Measurements from ENCODE around the gene DHDDS. TPM values are rescaled to one million over a fixed set of nuclear protein-coding genes. Genes with fewer than 3 reads are reported as not detected.

The DHDDS gene
- total RNA-seq, 2 experiments from 2014 or later = 26.3 to 26.8 TPM

GRCh38 chr1:26520339-26520738 lies 88.2 kb downstream of the DHDDS start:
- Histone ChIP-seq H3K4me3 (ENCODE audit: low read length) (no peak overlapping the region), H3K4me1 (ENCODE audit: insufficient read depth, low read length) (no peaks in the 10 kb centered on the region), H3K36me3 (ENCODE audit: insufficient read depth, low read length) (no peaks in the 10 kb centered on the region), H3K27me3 (ENCODE audit: control insufficient read depth in 1 of 2, insufficient read depth in 2 of 2, low read length in 2 of 2) (no peaks in the 10 kb centered on the region), H3K9me3 (ENCODE audit: control insufficient read depth in 1 of 2, insufficient read depth in 1 of 2, low read length in 2 of 2) (no peaks in the 10 kb centered on the region), H3K27ac (ENCODE audit: low read depth in 1 of 2, low read length in 2 of 2) (no peak overlapping the region)
- intact Hi-C loops (cut with DNase I, micrococcal nuclease) = no loop called here
- DNase-seq = no peak
- no peak overlapping the region for H3K27ac Mint-ChIP-seq
- H3K9me3 Mint-ChIP-seq = no peaks in the 10 kb centered on the region
- TF ChIP-seq, protein P1, sequence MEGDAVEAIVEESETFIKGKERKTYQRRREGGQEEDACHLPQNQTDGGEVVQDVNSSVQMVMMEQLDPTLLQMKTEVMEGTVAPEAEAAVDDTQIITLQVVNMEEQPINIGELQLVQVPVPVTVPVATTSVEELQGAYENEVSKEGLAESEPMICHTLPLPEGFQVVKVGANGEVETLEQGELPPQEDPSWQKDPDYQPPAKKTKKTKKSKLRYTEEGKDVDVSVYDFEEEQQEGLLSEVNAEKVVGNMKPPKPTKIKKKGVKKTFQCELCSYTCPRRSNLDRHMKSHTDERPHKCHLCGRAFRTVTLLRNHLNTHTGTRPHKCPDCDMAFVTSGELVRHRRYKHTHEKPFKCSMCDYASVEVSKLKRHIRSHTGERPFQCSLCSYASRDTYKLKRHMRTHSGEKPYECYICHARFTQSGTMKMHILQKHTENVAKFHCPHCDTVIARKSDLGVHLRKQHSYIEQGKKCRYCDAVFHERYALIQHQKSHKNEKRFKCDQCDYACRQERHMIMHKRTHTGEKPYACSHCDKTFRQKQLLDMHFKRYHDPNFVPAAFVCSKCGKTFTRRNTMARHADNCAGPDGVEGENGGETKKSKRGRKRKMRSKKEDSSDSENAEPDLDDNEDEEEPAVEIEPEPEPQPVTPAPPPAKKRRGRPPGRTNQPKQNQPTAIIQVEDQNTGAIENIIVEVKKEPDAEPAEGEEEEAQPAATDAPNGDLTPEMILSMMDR (IDR thresholded peaks at IDR 0.05) = no peak
- no peaks in the 10 kb centered on the region for H3K4me1 Mint-ChIP-seq (ENCODE audit: low read depth)
- peaks cover 4% of the 10 kb centered on the region for H3K27me3 Mint-ChIP-seq
- POLR2A ChIA-PET = no interaction called here
- no peak overlapping the region for H3K4me3 Mint-ChIP-seq
- CTCF ChIA-PET = no interaction called here
- no peaks in the 10 kb centered on the region for H3K36me3 Mint-ChIP-seq (ENCODE audit: low read depth)
- no peak for ATAC-seq (ENCODE audit: poor library complexity)

Other genes with a start within 250 kb of the DHDDS start
- gene CATSPER4, start 241.7 kb upstream of the DHDDS start, total RNA-seq = not detected
- 1 to 10 TPM; 7.6 to 8.4 TPM for gene CEP85, start 198.1 kb upstream of the DHDDS start, total RNA-seq
- 100 to 1,000 TPM; 178 to 193 TPM for gene SH3BGRL3, start 152.2 kb upstream of the DHDDS start, total RNA-seq
- gene UBXN11, start 125.7 kb upstream of the DHDDS start, total RNA-seq = 10 to 100 TPM; 39.3 to 42.3 TPM
- gene CD52, start 114.4 kb upstream of the DHDDS start, total RNA-seq = 100 to 1,000 TPM; 582 to 608 TPM
- gene CRYBG2, start 78.2 kb upstream of the DHDDS start, total RNA-seq = 1 to 10 TPM; 1.3 to 1.4 TPM
- under 1 TPM in 1 of 2 experiments, not detected in 1; 0.41 TPM for gene ZNF683, start 59.6 kb upstream of the DHDDS start, total RNA-seq
- gene LIN28A, start 21.5 kb upstream of the DHDDS start, total RNA-seq = not detected
- gene HMGN2, start 40.1 kb downstream of the DHDDS start, total RNA-seq = 100 to 1,000 TPM; 323 to 330 TPM
- 10 to 100 TPM; 29.1 to 29.6 TPM for gene RPS6KA1, start 97.4 kb downstream of the DHDDS start, total RNA-seq